K562 (cell line): Measurements from ENCODE around the gene NFIB. TPM values are rescaled to one million over a fixed set of nuclear protein-coding genes. Genes with fewer than 3 reads are reported as not detected.

Experiments used
- ATAC-seq: fragments of 200-7000 bp; cut with Tn5 transposase; 3 replicates; pipeline ENCODE4 v1.9.1; 2020; ENCODE audit warnings: moderate library complexity
- BruUV-seq: library from RNA; stranded (reverse); fragments of 400-500 nt; replicated peaks from 2 replicates; lab custom pipeline; 2021; lab: Mats Ljungman, UMichigan
- CTCF ChIA-PET: fragments of 300-600 bp; formaldehyde crosslinking; extraction: SDS; loops from one replicate; lab custom pipeline; 2021; ENCODE audit warnings: low intra/inter-chr PET ratio; lab: Yijun Ruan, JAX
- POLR2A ChIA-PET: fragments of 300-600, 350-650 bp; sonication (Branson Sonifier 250); formaldehyde crosslinking; extraction: SDS; loops from one replicate; lab custom pipeline; 2021; ENCODE audit warnings: antibody characterized with exemption, inconsistent platforms; lab: Yijun Ruan, JAX
- DNase-seq, 4 experiments: peaks; one replicate each; pipeline versions ENCODE4 v3.0.0 to v3.0.0-alpha.2; 2011 to 2018; ENCODE audit warnings: low spot score in 3 of 4, mixed read lengths in 3 of 4; ENCODE audit errors: extremely low read depth in 1 of 4
- FAIRE-seq: peaks from 2 replicates; lab custom pipeline; 2011; peaks lifted over from hg19 to GRCh38; lab: Jason Lieb, UNC
- H2AFZ ChIP-seq: 2 replicates; pipeline ENCODE4 v1.6.0; 2011; ENCODE audit warnings: low read depth, low read length, control low read depth, inconsistent platforms
- H3K27ac ChIP-seq: fragments of 200-600 bp; 3 replicates; pipeline ENCODE4 v1.8.0; 2011; ENCODE audit warnings: low read depth, mild to moderate bottlenecking, control low read depth, inconsistent platforms, low read length, moderate library complexity, mixed read lengths; ENCODE audit errors: extremely low read depth
- H3K27me3 ChIP-seq, 2 experiments: fragments of 300-600 bp in 1 of 2; 2 replicates in 1 of 2; 3 replicates in 1 of 2; pipeline versions ENCODE4 v1.6.0 to v1.8.0; 2011; ENCODE audit warnings: inconsistent platforms in 2 of 2, low read length in 2 of 2, mild to moderate bottlenecking in 1 of 2, mixed read lengths in 1 of 2, moderate library complexity in 1 of 2; ENCODE audit not compliant: control insufficient read depth in 2 of 2, insufficient read depth in 2 of 2
- H3K36me3 ChIP-seq: fragments of 300-600 bp; 3 replicates; pipeline ENCODE4 v1.8.0; 2011; ENCODE audit warnings: mild to moderate bottlenecking, low read length, inconsistent platforms; ENCODE audit not compliant: control insufficient read depth, insufficient read depth
- H3K4me1 ChIP-seq, 2 experiments: fragments of 200-600 bp in 1 of 2; replicated peaks in 1 of 2; 2 replicates in 1 of 2; 3 replicates in 1 of 2; pipeline versions ENCODE4 v1.5.1 to v1.8.0; 2011; ENCODE audit warnings: inconsistent platforms in 2 of 2, low read length in 2 of 2, mild to moderate bottlenecking in 1 of 2, mixed read lengths in 1 of 2, moderate library complexity in 1 of 2; ENCODE audit not compliant: control insufficient read depth in 2 of 2, insufficient read depth in 2 of 2
- H3K4me2 ChIP-seq: 2 replicates; pipeline ENCODE4 v1.6.1; 2011; ENCODE audit warnings: low read length, control low read depth, inconsistent platforms, mixed read lengths; ENCODE audit not compliant: insufficient read depth
- H3K4me3 ChIP-seq: fragments of 200-600 bp; sonication (generic), shearing (Covaris generic); 2 replicates; pipeline ENCODE4 v1.5.1; 2016; ENCODE audit warnings: control low read depth, inconsistent platforms
- H3K79me2 ChIP-seq: fragments of 200-600 bp; 3 replicates; pipeline ENCODE4 v1.8.0; 2011; ENCODE audit warnings: low read length, inconsistent platforms; ENCODE audit not compliant: control insufficient read depth, insufficient read depth
- H3K9ac ChIP-seq, 2 experiments: 2 replicates each; pipeline versions ENCODE4 v1.6.0 to v1.6.1; 2011; ENCODE audit warnings: low read depth in 2 of 2, low read length in 2 of 2, control low read depth in 1 of 2, inconsistent platforms in 1 of 2, mild to moderate bottlenecking in 1 of 2, mixed read lengths in 1 of 2; ENCODE audit not compliant: insufficient read depth in 1 of 2
- H3K9me1 ChIP-seq: one replicate; pipeline ENCODE4 v1.6.0; 2011; ENCODE audit warnings: inconsistent platforms, mild to moderate bottlenecking, low read length, moderate library complexity; ENCODE audit not compliant: control insufficient read depth, insufficient read depth
- H3K9me3 ChIP-seq: replicated peaks from 2 replicates; pipeline ENCODE4 v1.5.1; 2011; ENCODE audit warnings: low read depth, low read length, inconsistent platforms; ENCODE audit not compliant: control insufficient read depth, insufficient read depth
- H4K20me1 ChIP-seq: replicated peaks from 2 replicates; pipeline ENCODE4 v1.6.1; 2011; ENCODE audit warnings: low read length, inconsistent platforms, mixed read lengths; ENCODE audit not compliant: control insufficient read depth, insufficient read depth
- ATF3 ChIP-seq, 2 experiments: fragments of 450-650 bp in 1 of 2; sonication (generic) in 1 of 2; formaldehyde crosslinking in 1 of 2; IDR thresholded peaks in 1 of 2; conservative IDR thresholded peaks in 1 of 2; 2 replicates each; pipeline versions ENCODE4 v1.6.1 to v1.8.1; 2016 to 2023; ENCODE audit warnings: mild to moderate bottlenecking in 2 of 2, moderate library complexity in 2 of 2, inconsistent platforms in 1 of 2, missing genetic modification reagents in 1 of 2
- CEBPG ChIP-seq, 3 experiments: fragments of 200-800 bp in 1 of 3; sonication (Bioruptor generic) in 1 of 3; sonication (generic) in 1 of 3; formaldehyde crosslinking in 1 of 3; IDR thresholded peaks in 2 of 3; conservative IDR thresholded peaks in 1 of 3; 2 replicates each; pipeline versions ENCODE4 v1.6.1 to v1.8.0; 2016 to 2022; ENCODE audit warnings: missing compliant biosample characterization in 2 of 3, missing genetic modification characterization in 2 of 3, mild to moderate bottlenecking in 1 of 3, missing genetic modification reagents in 1 of 3
- TCF3 ChIP-seq: sonication (generic); formaldehyde crosslinking; IDR thresholded peaks from 2 replicates; pipeline ENCODE4 v1.4.0; 2020; ENCODE audit warnings: mild to moderate bottlenecking, missing genetic modification reagents
- WGBS: fragments of 100-300 bp; shearing (Covaris generic); methylation state at CpG from one replicate; pipeline ENCODE4 v1.1.6; 2016; ENCODE audit warnings: low coverage, mixed read lengths; ENCODE audit not compliant: insufficient coverage; ENCODE audit errors: missing lambda C conversion rate; 5-methylcytosine and 5-hydroxymethylcytosine counted together
- in situ Hi-C: fragments of 300-500 bp; cut with MboI; formaldehyde crosslinking; loops from 4 replicates; pipeline ENCODE4 v1.15.0; 2018; ENCODE audit warnings: inconsistent platforms, mixed read lengths
- intact Hi-C: fragments of 100-400 bp; cut with micrococcal nuclease; formaldehyde crosslinking; loops from 2 replicates; pipeline ENCODE4 v1.14.2; 2022
- polyA plus RNA-seq, 8 experiments: library from polyadenylated mRNA; depleted of rRNA in 4 of 8; stranded (reverse) in 5 of 8; unstranded in 3 of 8; fragments of >200 nt; fragmentation: Nextera tagmentation in 2 of 8; fragmentation: Illumina TruSeq in 1 of 8; extraction: Ambion mirVana in 2 of 8; extraction: Trizol in 1 of 8; gene quantifications; 2 replicates each; pipeline versions ENCODE4 v1.2.1 to v1.2.3, GENCODE V29; 2011 to 2014; ENCODE audit warnings: inconsistent platforms in 1 of 8, missing spikeins in 1 of 8
- total RNA-seq, 7 experiments: library from RNA; depleted of rRNA in 6 of 7; stranded (reverse); fragments of >200 nt in 6 of 7; fragmentation: Illumina TruSeq in 2 of 7; extraction: Trizol in 2 of 7; gene quantifications; 2 replicates each; pipeline versions ENCODE4 v1.2.1 to v1.2.3, GENCODE V29; 2011 to 2021; ENCODE audit warnings: low replicate concordance in 1 of 7

NFIB gene
- total and polyA plus RNA-seq, 9 of the 15 experiments (the other 6 are each of a cell fraction or from before 2014, with no cell fraction given), result 1.2 to 3.3 (median 1.9) TPM

- Histone ChIP-seq H2AFZ (no peak overlapping the region), H3K9me1 (no peaks in the 10 kb centered on the region), H3K27ac (no peak overlapping the region), H4K20me1 (no peaks in the 10 kb centered on the region), H3K9ac (no peak overlapping the region), H3K27me3 (0 out of 5 replicates have a peak, but pooled peaks cover 0 to 4% of the 10 kb centered on the region in 2 experiments), H3K4me2 (no peak overlapping the region), H3K4me3 (no peak overlapping the region), H3K79me2 (no peaks in the 10 kb centered on the region), H3K9me3 (no peaks in the 10 kb centered on the region)
- intact Hi-C loops, result loop anchor here (10.0 kb wide), 1 partner anchor 51 kb away; no protein-coding TSS in a partner anchor
- DNase-seq, result no peak
- ChIA-PET CTCF (no interaction called here), POLR2A (no interaction called here)
- no TSS peak for BruUV-seq
- ATAC-seq, result no peak
- no peak for TF ChIP-seq CEBPG (CRISPR knock-in tag; IDR thresholded peaks at IDR 0.05)
- peak in 1 of 2 experiments; percentile 44; a peak in 1 of 4 replicates for TF ChIP-seq CEBPG (tag; conservative IDR thresholded peaks at IDR 0.05 in 1 of 2, IDR thresholded peaks at IDR 0.05 in 1 of 2)
- TF ChIP-seq TCF3, result no peak
- 0 out of 2 replicates have a peak, but pooled peaks have one; percentile 12 for TF ChIP-seq ATF3 (IDR thresholded peaks at IDR 0.05)
- TF ChIP-seq ATF3 (CRISPR knock-in tag; conservative IDR thresholded peaks at IDR 0.05), result no peak
- TF ChIP-seq, all 486 proteins: peak for 2
- in situ Hi-C loops, result no loop called here
- FAIRE-seq, result no peak
- WGBS, result 7% methylated on average over 1 of the region's 1 CpG
- no peaks in the 10 kb centered on the region for H3K4me1 ChIP-seq
- H3K36me3 ChIP-seq, result no peaks in the 10 kb centered on the region
Observed at GRCh38 chr9:14215614-14216013, 98.3 kb downstream of the NFIB start.
